GM19395 (cell line): ENCODE results near the gene PDE11A.

Experiments used
- ATAC-seq: cut with Tn5 transposase; IDR thresholded peaks from one replicate; pipeline ENCODE4 v1.9.1; 2021; ENCODE audit warnings: mild to moderate bottlenecking, moderate library complexity; ENCODE audit not compliant: unreplicated experiment

The PDE11A gene

DNA sequence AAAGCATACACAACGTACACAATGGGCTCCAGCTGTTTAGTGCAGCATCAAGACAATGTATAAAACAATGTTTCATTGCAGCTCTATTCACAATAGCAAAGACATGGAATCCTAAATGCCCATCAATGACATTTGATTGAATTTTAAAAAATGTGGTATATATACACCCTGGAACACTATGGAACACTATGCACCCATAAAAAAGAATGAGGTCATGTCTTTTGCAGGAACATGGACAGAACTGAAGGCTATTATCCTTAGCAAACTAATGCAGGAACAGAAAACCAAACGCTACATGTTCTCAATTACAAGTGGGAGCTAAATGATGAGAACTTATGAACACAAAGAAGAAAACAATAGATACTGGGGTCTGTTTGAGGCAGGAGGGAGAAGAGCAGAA lies 364.5 kb downstream of the PDE11A start:
- no peak for ATAC-seq

DNA sequence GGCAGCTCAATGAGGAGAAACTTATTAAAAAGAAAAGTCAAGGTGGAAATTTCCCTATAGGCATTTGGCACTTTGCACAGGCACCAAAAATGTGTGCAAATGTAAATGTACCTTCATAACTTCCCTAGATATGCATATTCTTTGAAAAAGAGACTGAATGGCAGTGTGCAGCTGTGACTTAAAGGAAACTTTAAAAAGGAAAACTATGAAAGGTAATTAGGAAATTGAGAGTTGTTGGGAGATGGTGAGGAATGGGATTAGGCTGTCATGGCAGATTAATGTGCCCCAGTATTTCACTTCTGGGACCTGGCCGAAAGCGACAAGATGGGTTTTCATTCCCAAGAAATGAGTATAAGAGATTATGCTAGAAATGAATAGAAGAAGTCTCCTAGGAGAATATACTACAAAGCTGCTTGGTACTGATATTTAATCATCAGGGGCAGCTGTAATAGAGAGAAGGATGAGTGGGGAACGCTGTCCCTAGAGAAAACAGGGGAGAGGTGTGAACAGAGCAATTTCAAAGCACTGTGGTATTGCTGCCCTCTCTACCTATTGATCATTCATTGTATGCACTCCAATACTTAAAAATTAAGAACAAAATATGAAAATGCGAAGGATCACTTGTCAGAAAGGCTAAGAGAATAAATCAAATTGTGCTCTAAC lies 366.9 kb downstream of the PDE11A start:
- no peak for ATAC-seq

DNA sequence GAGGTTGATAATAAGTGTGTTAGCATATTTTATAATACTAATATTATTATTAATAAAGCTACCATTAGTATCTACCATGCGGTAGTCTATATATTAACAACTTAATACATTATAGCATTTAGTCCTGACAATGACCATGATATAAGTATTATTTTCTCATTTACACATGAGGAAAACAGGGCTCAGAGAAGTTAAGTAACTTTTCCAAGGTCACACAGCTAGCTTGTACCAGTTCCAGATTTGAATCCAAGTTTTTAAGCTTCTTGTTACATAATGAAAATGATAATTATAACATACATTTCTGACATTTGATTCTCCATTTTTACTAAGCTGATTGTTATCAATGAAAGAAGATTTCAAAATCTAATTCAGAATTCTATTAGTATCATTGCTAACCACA lies 369.4 kb downstream of the PDE11A start:
- ATAC-seq, result no peak

DNA sequence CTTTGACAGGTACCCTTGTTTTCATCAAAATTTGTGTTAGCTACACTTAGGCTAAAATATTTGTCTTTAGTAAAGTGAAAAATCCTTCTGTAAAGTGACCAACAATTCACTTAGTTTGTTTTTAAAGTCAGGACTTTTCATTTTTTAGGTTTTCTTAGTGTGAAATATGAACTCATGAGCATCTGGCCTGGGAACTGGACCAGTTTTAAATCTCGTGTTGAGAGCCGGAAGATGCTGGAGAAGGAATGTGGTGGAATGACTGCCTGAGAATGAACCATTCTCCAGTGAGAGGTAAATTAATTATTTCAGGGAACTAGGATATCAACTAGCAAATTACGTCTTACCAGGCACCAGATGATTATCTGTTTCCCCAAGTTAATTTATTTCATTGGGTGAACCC lies 374.3 kb downstream of the PDE11A start:
- no peak for ATAC-seq

DNA sequence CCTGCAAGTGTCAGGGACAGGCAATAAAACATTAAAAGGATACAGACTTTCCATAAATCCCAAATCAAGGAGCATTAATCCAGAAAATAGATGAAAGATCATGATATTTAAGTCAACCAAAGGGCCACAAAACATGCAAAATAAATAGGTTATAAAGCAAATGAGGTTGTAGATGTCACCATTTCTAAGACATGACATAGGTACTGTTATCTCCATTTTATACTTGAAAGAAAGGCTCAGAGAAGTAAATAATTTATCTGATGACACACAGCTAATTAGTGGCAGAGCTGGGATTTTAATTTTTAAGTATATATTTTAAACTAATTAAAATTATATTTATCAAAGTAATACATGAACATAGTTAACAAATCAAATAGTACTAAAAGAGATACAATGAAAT lies 378.2 kb downstream of the PDE11A start:
- no peak for ATAC-seq

DNA sequence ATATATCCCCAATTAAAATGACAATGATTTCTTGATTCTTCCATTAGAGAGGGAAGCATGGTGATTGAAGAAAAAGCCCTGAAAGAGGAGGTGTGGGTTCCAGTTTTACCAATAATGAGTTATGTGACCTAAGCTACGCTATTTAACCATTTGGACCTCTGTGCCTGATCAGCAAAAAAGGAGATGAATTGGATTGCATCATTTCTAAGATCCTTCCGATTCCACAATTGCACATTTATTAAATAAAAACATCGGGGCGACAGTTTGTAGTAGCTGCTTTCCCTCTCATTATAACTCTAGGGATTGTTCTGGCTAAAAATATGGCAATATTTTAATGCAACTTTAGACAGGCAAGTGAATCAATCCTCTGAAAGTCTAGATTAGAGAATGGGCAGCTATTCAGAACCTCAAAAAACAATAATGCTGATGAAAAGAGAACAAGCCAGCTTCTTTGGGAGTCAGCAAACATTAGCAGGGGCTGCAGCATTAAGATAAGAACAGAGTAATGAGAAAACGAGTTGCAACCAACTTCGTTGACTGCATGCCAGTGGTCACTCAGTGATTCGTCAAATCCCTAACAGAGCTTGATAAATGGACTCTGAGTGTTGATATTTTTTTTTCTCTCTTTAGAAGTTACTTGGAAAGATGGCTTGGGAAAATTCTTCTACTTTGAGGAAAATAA lies 378.8 kb downstream of the PDE11A start:
- ATAC-seq, result no peak

DNA sequence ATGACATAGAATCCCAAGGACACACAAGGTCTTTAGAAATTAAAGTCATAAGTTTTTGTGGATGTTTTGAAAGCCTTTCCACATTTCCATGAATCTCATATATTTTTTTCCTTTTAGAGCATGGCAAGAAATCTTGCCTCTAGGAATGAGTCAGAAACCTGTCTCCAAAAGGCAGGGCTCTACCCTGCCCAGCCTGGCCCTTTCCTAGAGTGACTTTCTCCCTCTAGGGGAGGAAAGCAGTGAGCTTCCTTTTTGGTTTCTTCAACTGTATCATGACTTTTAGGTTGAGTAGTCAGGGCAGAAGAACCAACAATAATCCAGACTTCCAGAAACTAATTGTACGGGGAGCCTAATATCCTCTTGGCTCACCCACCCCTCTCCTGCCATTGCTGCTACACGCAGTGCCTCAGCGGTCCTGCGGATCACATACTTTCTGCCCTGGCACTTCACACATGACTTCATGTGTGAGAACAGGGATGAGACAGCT lies 379.8 kb downstream of the PDE11A start:
- no peak for ATAC-seq

DNA sequence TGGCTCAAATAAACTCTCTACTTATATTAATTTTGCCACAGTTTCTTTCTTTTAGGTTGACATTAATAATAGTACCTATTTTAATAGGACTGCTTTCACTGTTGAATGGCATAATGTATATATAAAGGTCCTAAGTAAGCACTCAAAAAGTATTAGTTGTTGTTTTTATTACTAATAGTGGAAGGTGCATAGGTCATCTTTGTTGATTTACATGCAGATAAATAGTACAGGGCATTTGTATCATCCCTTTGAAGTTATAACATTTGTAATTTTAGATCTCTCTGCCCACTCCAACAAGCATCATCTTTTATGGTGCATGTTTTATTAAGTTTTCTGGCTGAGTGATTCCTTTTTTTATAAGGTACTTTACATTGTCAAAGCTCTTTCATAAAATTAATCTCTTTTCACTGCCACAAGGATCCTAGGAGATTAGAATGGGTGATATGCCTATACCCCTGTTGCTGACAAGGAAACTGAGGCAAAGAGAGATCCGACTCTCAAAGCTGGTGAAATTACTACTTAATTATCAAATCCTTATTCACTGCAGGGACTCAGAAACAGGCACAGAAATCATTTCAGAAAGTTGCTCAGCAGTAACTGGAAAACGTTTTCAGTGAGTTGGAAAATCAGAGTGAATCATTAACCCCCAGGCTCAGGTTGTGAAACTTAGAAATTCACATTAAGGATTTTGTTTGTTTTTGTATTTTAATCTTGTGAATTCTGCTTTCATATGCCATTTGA lies 380.4 kb downstream of the PDE11A start:
- no peak for ATAC-seq

DNA sequence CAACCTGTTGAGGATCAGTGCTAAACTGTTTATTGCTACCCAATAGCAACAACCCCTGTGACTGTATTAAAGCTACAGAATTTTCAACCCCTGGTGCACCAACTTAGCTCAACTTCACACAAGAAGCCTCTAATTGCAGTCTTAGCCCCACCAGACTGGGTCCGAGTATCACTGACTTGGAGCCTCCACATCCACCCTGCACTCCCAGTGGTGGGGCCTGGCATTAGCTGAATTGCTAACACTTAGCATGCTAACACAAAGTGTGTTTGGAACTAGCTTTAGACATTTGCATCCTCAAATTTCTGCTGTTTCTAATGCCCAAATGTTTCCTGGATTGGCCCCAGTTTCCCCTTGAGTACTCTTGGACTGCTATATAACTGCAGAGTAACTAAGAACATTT lies 381.4 kb downstream of the PDE11A start:
- ATAC-seq, result no peak

DNA sequence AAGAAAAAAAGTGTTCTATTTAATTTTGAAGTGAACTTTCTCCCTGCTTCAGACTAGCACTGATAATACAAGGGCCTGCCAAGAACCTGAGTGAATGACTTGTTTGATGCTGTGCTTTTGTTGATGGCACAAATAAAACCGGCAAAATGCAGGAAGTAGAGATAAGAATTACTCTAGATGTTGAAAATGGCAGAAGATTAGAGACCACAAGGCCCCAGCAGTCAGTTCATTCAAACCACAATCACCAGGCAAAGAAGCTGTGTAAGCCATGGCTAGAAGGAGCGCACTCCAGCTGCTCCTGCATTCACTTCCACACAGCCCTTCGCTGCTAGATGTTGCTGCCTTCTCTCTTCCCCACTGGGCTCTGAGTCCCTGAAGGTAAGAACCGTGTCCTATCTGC lies 383.0 kb downstream of the PDE11A start:
- no peak for ATAC-seq

DNA sequence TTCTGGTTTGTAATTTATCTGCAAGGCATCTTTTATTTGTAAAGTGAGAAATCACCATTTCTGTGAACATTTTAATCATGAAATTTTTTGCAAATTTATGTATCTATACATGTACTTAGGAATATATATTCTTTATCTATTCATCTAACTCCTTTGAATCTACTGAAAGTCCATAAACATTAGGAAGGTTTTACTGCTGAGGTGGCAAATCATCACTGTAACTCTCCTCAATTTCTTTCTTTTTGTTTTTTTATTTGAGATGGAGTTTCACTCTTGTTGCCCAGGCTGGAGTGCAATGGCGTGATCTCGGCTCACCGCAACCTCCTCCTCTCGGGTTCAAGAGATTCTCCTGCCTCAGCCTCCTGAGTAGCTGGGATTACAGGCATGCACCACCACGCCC lies 383.7 kb downstream of the PDE11A start:
- no peak for ATAC-seq

DNA sequence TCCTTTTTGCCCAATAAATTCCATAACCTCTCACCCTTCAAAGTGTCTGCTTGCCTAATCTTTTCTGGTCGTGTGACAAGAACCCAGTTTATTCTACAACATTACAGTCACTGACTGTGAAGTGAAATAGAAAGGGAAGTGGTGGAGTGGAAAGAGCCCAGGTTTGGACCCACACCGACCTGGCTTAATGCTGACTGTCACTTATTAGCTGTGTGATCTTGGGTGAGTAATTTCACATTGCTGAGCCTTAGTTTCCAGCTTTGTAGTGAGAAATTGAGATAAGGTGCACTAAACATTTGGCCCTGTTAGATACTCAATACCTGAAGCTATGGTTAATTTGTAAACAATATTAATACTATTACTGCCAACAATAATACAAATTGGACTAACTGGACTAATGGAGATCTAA lies 388.9 kb downstream of the PDE11A start:
- ATAC-seq, result no peak

DNA sequence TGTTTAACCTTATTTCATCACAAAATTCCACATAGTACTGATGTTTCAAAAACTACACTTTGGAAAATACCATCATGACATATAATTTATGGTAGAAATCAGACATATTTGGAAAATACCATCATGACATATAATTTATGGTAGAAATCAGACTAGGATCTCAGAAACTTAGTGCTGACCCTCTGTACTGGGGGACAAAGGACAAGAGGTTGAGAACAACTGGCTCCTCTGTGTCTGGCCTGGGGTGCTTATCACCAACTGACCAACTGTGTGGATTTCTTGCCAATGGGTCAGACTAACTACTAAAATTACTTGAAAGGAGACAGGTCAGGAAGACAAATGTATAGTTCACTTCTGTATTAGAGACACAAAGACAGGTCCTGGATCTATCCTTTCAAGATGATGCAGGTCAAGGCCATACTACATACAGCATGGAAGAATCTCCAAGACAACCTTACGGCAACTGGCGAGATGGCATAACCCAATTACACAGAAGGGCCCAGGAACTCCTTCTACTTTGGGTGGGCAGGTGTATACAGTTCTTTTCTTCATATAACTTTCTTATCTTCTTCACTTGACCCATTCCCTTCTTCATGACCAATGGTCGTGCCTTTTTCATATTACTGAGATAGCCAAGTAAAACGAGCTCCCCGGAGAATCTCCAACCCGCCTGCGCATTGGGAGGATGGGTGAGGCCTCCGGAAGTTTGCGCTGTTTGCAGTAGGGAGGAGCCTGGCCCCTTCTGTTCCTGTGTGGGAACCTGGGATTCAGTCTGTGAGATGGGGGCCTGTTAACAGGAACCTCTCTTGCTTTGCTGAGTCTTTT lies 389.5 kb downstream of the PDE11A start:
- ATAC-seq, result no peak

DNA sequence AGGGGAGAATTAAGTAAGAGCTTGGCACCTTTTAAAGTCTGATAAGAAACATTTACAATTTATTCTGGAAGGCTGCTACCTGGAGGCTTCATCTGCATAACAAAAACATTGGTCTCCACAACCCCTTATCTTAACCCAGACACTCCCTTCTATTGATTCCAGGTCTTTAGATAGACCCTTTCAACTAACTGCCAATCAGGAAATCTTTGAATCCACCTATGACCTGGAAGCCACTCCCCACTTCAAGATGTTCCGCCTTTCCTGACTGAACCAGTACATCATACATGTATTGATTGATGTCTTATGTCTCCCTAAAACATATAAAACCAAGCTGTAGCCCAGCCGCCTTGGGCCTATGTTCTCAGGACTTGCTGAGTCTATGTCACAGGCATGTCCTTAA lies 390.6 kb downstream of the PDE11A start:
- ATAC-seq, result no peak

DNA sequence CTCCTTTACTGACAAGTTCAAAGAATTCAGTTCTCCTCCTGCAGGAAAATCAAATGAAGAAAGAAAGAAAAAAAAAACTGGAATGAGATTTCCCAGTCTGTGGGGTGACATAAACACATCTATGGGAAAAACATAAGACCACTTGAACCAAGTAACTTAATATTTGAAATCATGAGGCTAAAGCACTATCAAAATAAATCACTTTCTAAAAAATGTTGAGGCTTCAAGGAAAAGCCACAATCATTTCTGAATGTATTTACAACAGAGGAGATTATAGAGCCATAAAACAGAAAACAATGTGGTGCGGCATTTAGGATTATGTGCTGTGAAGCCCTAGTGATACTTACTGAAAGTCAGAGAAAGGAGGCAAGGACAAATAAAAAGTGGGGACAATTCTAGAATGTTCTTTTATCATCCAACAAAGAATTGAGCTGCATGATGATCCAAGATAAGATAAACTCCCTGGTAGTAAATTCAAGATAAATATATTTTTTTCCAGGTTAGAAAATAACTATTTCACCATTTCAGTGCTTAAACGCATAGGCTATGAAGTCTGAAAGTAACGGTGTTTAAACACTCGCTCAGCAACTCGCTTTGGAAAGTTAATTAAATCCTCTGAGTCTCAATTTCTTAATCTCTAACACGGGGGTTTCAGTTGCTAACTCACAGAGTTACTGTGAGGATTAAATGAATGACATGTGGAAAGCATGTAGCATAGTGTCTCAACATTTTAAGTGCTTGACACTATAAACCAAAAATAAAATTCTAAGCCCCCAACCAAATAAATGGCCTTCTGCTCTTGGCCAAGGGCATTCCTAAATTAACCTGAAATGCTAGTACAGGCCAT lies 391.5 kb downstream of the PDE11A start:
- ATAC-seq, result no peak

DNA sequence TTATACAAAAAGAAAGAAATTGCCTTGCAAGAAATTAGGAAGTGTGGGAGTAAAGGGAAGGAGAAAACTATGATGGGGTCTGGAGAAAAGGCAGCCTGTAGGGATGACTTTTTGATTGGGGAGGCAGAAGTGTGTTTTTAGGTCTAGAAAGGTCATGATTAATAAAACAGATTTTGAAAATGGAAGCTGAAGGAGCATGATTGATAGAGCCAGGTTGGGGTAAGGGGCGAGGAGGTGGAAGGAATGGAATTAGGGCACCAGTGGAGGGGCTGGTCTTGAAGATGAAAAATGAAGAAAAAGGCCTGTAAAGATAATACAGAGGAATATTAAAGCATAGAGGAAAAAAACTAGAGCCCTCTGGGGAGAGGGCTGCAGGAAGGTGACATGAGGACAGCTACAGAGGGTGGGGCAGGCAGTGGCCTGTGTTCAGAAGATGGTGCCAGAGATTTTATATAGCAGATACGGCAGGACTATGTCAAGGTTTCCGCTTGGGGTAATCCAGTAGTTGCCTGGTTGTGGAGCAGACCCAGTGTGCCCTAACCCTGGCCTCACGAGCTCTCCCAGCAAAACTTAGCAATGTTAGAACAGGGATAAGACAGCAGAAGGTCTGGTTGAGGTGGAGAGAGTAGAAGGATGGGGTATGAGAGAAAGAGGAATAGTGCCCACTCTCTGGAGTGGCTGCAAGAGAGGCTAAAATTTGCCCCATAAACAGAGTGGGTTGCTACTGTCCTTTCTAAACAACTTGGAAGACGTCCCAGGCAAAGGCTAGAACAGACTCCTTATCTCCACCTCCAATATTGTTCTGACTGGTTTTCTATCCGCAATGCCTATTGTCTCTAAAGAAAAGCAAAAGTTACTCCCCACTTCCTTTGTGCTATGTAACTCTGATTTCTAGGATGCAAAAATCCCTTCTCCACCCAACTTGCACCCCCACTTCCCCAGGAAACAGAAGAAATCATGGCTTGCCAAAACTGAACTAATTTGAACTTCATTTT lies 392.7 kb downstream of the PDE11A start:
- ATAC-seq, result no peak

DNA sequence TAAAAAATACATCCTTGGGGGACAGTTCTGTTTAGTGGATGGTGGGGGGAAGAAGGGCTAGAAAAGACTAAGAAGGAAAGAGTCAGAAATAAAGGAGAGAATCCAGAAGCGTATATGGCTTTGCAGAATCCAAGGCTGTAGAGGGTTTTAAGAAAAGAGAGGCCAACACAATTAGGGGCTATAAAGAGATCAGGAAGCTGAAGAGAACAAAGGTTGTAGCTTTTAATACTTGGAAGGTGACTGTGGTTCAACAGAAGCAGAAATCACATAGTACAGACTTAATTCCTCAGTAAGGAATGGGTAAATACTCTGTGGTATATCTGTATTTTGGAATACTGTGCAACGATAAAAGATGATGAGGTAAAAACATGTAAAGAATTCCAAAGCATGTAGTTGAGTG lies 393.6 kb downstream of the PDE11A start:
- ATAC-seq, result no peak

DNA sequence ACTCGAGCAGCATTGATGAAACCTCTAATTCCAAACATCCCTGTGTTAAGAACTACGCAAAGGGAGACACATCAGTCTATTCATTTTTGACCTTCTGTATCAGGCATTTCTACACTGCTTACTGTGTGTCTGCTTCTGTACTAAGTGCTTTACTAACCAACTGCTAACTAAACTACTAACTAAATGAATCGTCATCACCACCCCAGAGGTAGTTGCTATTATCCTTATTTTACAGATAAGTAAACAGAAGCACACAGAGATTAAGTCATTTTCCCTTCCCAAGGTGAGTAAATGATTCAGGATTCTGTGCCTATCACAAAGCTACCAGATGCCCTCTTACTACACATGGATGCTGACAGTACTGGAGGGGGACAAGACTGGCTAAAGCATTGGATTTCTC lies 395.9 kb downstream of the PDE11A start:
- ATAC-seq, result no peak

DNA sequence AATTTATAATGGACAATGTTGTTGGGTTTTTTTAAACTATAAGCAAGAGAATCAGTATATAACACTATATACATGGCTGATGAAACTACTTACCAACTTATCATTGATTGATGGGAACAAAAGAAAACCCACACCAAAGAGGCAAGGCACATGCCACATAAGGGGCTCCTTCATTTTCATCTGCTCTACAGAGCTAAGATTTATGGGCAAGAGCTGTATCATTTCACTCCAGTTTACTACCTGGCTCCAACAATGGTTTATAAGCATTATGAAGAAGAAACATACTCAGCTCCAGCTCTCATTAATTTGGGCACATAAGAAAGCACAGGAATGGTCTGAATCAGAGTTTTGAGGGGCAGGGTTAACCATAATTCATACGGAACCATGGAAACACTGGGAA lies 396.8 kb downstream of the PDE11A start:
- no peak for ATAC-seq
